Left ventricle myocardium inferior (tissue), 1 donor: Measurements from ENCODE around the gene TMEM63B. TPM values are rescaled to one million over a fixed set of nuclear protein-coding genes. Genes with fewer than 3 reads are reported as not detected.

Experiments used
- DNase-seq: peaks from one replicate; pipeline ENCODE4 v3.0.0-alpha.2; 2020
- H3K27ac ChIP-seq: fragments of 200-600 bp; replicated peaks from 2 replicates; pipeline ENCODE4 v1.8.0; 2021
- H3K27me3 ChIP-seq: fragments of 200-600 bp; 2 replicates; pipeline ENCODE4 v1.8.0; 2021; ENCODE audit warnings: low read depth
- H3K36me3 ChIP-seq: fragments of 200-600 bp; 2 replicates; pipeline ENCODE4 v1.8.0; 2021
- H3K4me1 ChIP-seq: fragments of 200-600 bp; 2 replicates; pipeline ENCODE4 v1.8.0; 2021
- H3K4me3 ChIP-seq: fragments of 200-600 bp; 2 replicates; pipeline ENCODE4 v1.8.0; 2021; ENCODE audit warnings: mild to moderate bottlenecking, moderate library complexity
- H3K9me3 ChIP-seq: fragments of 200-600 bp; replicated peaks from 2 replicates; pipeline ENCODE4 v1.8.0; 2021
- CTCF ChIP-seq: fragments of 200-600 bp; IDR thresholded peaks from 2 replicates; pipeline ENCODE4 v1.8.0; 2021; ENCODE audit warnings: antibody characterized with exemption, mild to moderate bottlenecking, borderline replicate concordance
- intact Hi-C: fragments of 100-400 bp; cut with micrococcal nuclease; formaldehyde crosslinking; loops from one replicate; pipeline ENCODE4 v1.11.0; 2022
- total RNA-seq: library from RNA; stranded (reverse); fragmentation: NEBNext Ultra II Directional; extraction: Animal tissue kit (Norgen Biotek cat#: 25700); gene quantifications from one replicate; pipeline ENCODE4 v1.2.1, GENCODE V29; 2021
- donor health status: DM: no; HTN: yes; CAD: no; lungs with severe emphysema.

Gene TMEM63B
- total RNA-seq, 1 donor from 2014 or later, result 37.2 TPM

GRCh38 chr6:44102527-44102926, 24.8 kb upstream of the TMEM63B start:
- H3K27me3 ChIP-seq, result no peaks in the 10 kb centered on the region
- H3K4me3 ChIP-seq, result no peak overlapping the region
- intact Hi-C loops, result no loop called here
- no peak for DNase-seq
- H3K9me3 ChIP-seq, result no peaks in the 10 kb centered on the region
- no peaks in the 10 kb centered on the region for H3K36me3 ChIP-seq
- H3K27ac ChIP-seq, result no peak overlapping the region
- TF ChIP-seq CTCF, result no peak
- peaks cover 41% of the 10 kb centered on the region for H3K4me1 ChIP-seq

GRCh38 chr6:44104481-44105021, 22.8 kb upstream of the TMEM63B start:
- Histone ChIP-seq H3K27me3 (no peaks in the 10 kb centered on the region), H3K27ac (peak overlapping the region; percentile 63), H3K4me3 (no peak overlapping the region), H3K4me1 (peaks cover 51% of the 10 kb centered on the region), H3K9me3 (no peaks in the 10 kb centered on the region), H3K36me3 (peaks cover 5% of the 10 kb centered on the region)
- peak; percentile 47 for DNase-seq
- TF ChIP-seq CTCF, result no peak
- intact Hi-C loops, result no loop called here

- Histone ChIP-seq H3K27ac (peak overlapping the region; percentile 63), H3K27me3 (no peaks in the 10 kb centered on the region), H3K36me3 (peaks cover 5% of the 10 kb centered on the region), H3K9me3 (no peaks in the 10 kb centered on the region), H3K4me3 (no peak overlapping the region), H3K4me1 (peaks cover 56% of the 10 kb centered on the region)
- intact Hi-C loops, result no loop called here
- DNase-seq, result no peak
- no peak for TF ChIP-seq CTCF
Measured at GRCh38 chr6:44105146-44105545, 22.2 kb upstream of the TMEM63B start.

- no peak for DNase-seq
- Histone ChIP-seq H3K4me1 (peaks cover 58% of the 10 kb centered on the region), H3K27me3 (no peaks in the 10 kb centered on the region), H3K27ac (no peak overlapping the region), H3K4me3 (no peak overlapping the region), H3K36me3 (peaks cover 5% of the 10 kb centered on the region), H3K9me3 (no peaks in the 10 kb centered on the region)
- TF ChIP-seq CTCF, result no peak
- intact Hi-C loops, result no loop called here
Measured at GRCh38 chr6:44105993-44106740, 21.2 kb upstream of the TMEM63B start.

GRCh38 chr6:44107017-44107416, 20.3 kb upstream of the TMEM63B start:
- no peak for DNase-seq
- H3K9me3 ChIP-seq, result no peaks in the 10 kb centered on the region
- no peaks in the 10 kb centered on the region for H3K27me3 ChIP-seq
- H3K4me1 ChIP-seq, result peaks cover 65% of the 10 kb centered on the region
- H3K27ac ChIP-seq, result no peak overlapping the region
- H3K4me3 ChIP-seq, result no peak overlapping the region
- intact Hi-C loops, result no loop called here
- TF ChIP-seq CTCF, result no peak
- peaks cover 12% of the 10 kb centered on the region for H3K36me3 ChIP-seq
